DND-41 (cell line): Measurements from ENCODE around the gene ATF6B.
"Not testable (repeated sequence)": the region's sequence is repeated elsewhere in the genome, so short reads cannot be mapped to it uniquely, and the experiment has no call there.

ENCODE experiments used
- ATAC-seq: fragments of 200-7000 bp; cut with Tn5 transposase; 3 replicates; pipeline ENCODE4 v1.9.1; 2021; ENCODE audit warnings: low read depth; ENCODE audit not compliant: insufficient read depth
- DNase-seq: peaks from one replicate; pipeline ENCODE4 v3.0.0-alpha.2; 2020
- H2AFZ ChIP-seq: 2 replicates; pipeline ENCODE4 v1.6.0; 2012; ENCODE audit warnings: low read depth, low read length
- H3K27ac ChIP-seq: 2 replicates; pipeline ENCODE4 v1.5.1; 2012; ENCODE audit warnings: low read length, inconsistent platforms
- H3K27me3 ChIP-seq: fragments of 200-600 bp; sonication (generic); 2 replicates; pipeline ENCODE4 v1.6.0; 2012; ENCODE audit warnings: low read length, mild to moderate bottlenecking, inconsistent platforms; ENCODE audit not compliant: insufficient read depth, poor library complexity
- H3K36me3 ChIP-seq: 2 replicates; pipeline ENCODE4 v1.5.1; 2012; ENCODE audit warnings: low read length, inconsistent platforms; ENCODE audit not compliant: insufficient read depth
- H3K4me1 ChIP-seq: 2 replicates; pipeline ENCODE4 v1.5.1; 2012; ENCODE audit warnings: mild to moderate bottlenecking, low read length; ENCODE audit not compliant: insufficient read depth
- H3K4me2 ChIP-seq: 2 replicates; pipeline ENCODE4 v1.6.0; 2012; ENCODE audit warnings: mild to moderate bottlenecking, moderate library complexity, low read length, inconsistent platforms; ENCODE audit not compliant: insufficient read depth
- H3K4me3 ChIP-seq, 2 experiments: fragments of 200-600 bp in 1 of 2; shearing (Covaris generic) in 1 of 2; 2 replicates each; pipeline ENCODE4 v1.5.1; 2012 to 2016; ENCODE audit warnings: inconsistent platforms in 2 of 2, low read length in 2 of 2, mild to moderate bottlenecking in 2 of 2, low read depth in 1 of 2, moderate library complexity in 1 of 2
- H3K79me2 ChIP-seq: 2 replicates; pipeline ENCODE4 v1.6.0; 2012; ENCODE audit warnings: low read length, inconsistent platforms; ENCODE audit not compliant: insufficient read depth
- H3K9ac ChIP-seq: 2 replicates; pipeline ENCODE4 v1.6.0; 2012; ENCODE audit warnings: low read depth, mild to moderate bottlenecking, inconsistent platforms, low read length, moderate library complexity
- H3K9me3 ChIP-seq: 2 replicates; pipeline ENCODE4 v1.5.1; 2012; ENCODE audit warnings: low read length, moderate library complexity, mild to moderate bottlenecking, inconsistent platforms; ENCODE audit not compliant: insufficient read depth, severe bottlenecking
- H4K20me1 ChIP-seq: 2 replicates; pipeline ENCODE4 v1.6.0; 2012; ENCODE audit warnings: low read length; ENCODE audit not compliant: insufficient read depth
- CTCF ChIP-seq: IDR thresholded peaks from 2 replicates; pipeline ENCODE4 v1.5.1; 2012; ENCODE audit warnings: borderline replicate concordance, low read length, moderate library complexity, mild to moderate bottlenecking; ENCODE audit not compliant: poor library complexity, severe bottlenecking; ENCODE audit errors: extremely low read depth
- EZH2 ChIP-seq: IDR thresholded peaks from 3 replicates; pipeline ENCODE4 v1.6.1; 2012; ENCODE audit warnings: borderline replicate concordance, low read depth, mild to moderate bottlenecking, moderate library complexity, low read length, inconsistent platforms; ENCODE audit not compliant: severe bottlenecking

Gene ATF6B

GRCh38 chr6:32068867-32069266 is 59.2 kb downstream of the ATF6B start:
- ATAC-seq: no peak
- no peaks in the 10 kb centered on the region for H3K79me2 ChIP-seq
- TF ChIP-seq EZH2 (no peak), CTCF (no peak)
- no peaks in the 10 kb centered on the region for H4K20me1 ChIP-seq
- H3K4me1 ChIP-seq: no peaks in the 10 kb centered on the region
- no peak overlapping the region for H3K4me2 ChIP-seq
- no peak overlapping the region for H3K4me3 ChIP-seq
- no peaks in the 10 kb centered on the region for H3K36me3 ChIP-seq
- H3K27me3 ChIP-seq: peaks cover 3% of the 10 kb centered on the region
- no peak overlapping the region for H3K9ac ChIP-seq
- H3K27ac ChIP-seq: no peak overlapping the region
- H3K9me3 ChIP-seq: no peaks in the 10 kb centered on the region
- H2AFZ ChIP-seq: no peak overlapping the region
- no peak for DNase-seq

- H3K9ac ChIP-seq, ATAC-seq, H2AFZ ChIP-seq, H3K4me2 ChIP-seq, H3K9me3 ChIP-seq, DNase-seq, H3K79me2 ChIP-seq, H3K27ac ChIP-seq, H3K27me3 ChIP-seq, H4K20me1 ChIP-seq, H3K36me3 ChIP-seq, H3K4me1 ChIP-seq, H3K4me3 ChIP-seq: not testable (repeated sequence)
Observed at GRCh38 chr6:32068315-32068714, 59.7 kb downstream of the ATF6B start.

- not testable (repeated sequence) for H3K27ac ChIP-seq, H3K9me3 ChIP-seq, H3K4me3 ChIP-seq, H3K79me2 ChIP-seq, H3K4me1 ChIP-seq, H3K4me2 ChIP-seq, DNase-seq, H3K9ac ChIP-seq, H2AFZ ChIP-seq, ATAC-seq, H4K20me1 ChIP-seq, H3K36me3 ChIP-seq, H3K27me3 ChIP-seq
Observed at GRCh38 chr6:32067521-32067920, 60.5 kb downstream of the ATF6B start.
